CD4-positive, alpha-beta memory T cell (primary cell): ENCODE measurements around the gene MYO1D. TPM values are rescaled to one million over a fixed set of nuclear protein-coding genes. Genes with fewer than 3 reads are reported as not detected.
A peak's percentile ranks its signal among the peaks of the same experiment; 100 is the strongest.

Experiments used
- CTCF ChIA-PET: fragments of 350-600 bp; sonication (Branson Sonifier 250); formaldehyde crosslinking; loops from one replicate; lab custom pipeline; 2021; ENCODE audit warnings: inconsistent platforms; ENCODE audit not compliant: partially characterized antibody; lab: Charles Lee
- POLR2A ChIA-PET: fragments of 350-600 bp; sonication (Branson Sonifier 250); formaldehyde crosslinking; loops from one replicate; lab custom pipeline; 2021; ENCODE audit not compliant: partially characterized antibody; lab: Charles Lee
- DNase-seq, 5 donors: peaks; one replicate each; pipeline versions ENCODE4 v3.0.0 to v3.0.0-alpha.2; 2020 to 2022; ENCODE audit warnings: mixed read lengths in 1 of 5
- H3K27ac ChIP-seq: one replicate; pipeline ENCODE4 v1.7.0; 2013; ENCODE audit warnings: low read depth, low read length
- H3K27me3 ChIP-seq: 2 replicates; pipeline ENCODE4 v1.7.0; 2013; ENCODE audit warnings: mild to moderate bottlenecking, low read length, moderate library complexity; ENCODE audit not compliant: insufficient read depth
- H3K36me3 ChIP-seq: 2 replicates; pipeline ENCODE4 v1.7.0; 2013; ENCODE audit warnings: mild to moderate bottlenecking, low read length, moderate library complexity; ENCODE audit not compliant: insufficient read depth
- H3K4me1 ChIP-seq: 2 replicates; pipeline ENCODE4 v1.7.0; 2013; ENCODE audit warnings: mild to moderate bottlenecking, low read length, moderate library complexity; ENCODE audit not compliant: insufficient read depth
- H3K4me3 ChIP-seq, 2 donors: one replicate each; pipeline ENCODE4 v1.7.0; 2013; ENCODE audit warnings: low read length in 2 of 2, mild to moderate bottlenecking in 1 of 2
- H3K9me3 ChIP-seq, 2 donors: one replicate each; pipeline ENCODE4 v1.7.0; 2013; ENCODE audit warnings: low read length in 2 of 2, control low read depth in 1 of 2; ENCODE audit not compliant: control insufficient read depth in 1 of 2
- H3K27ac Mint-ChIP-seq, 7 donors: one replicate each; pipeline ENCODE4 v1.8.0; 2020 to 2021; ENCODE audit warnings: mixed read lengths in 7 of 7, mild to moderate bottlenecking in 6 of 7, inconsistent platforms in 3 of 7, moderate library complexity in 3 of 7
- H3K27me3 Mint-ChIP-seq, 2 donors: one replicate each; pipeline ENCODE4 v1.8.0; 2020 to 2021; ENCODE audit warnings: mixed read lengths in 2 of 2
- H3K36me3 Mint-ChIP-seq, 2 donors: one replicate each; pipeline ENCODE4 v1.8.0; 2020 to 2021; ENCODE audit warnings: mixed read lengths in 2 of 2, inconsistent platforms in 1 of 2, mild to moderate bottlenecking in 1 of 2
- H3K4me1 Mint-ChIP-seq, 4 donors: one replicate each; pipeline ENCODE4 v1.8.0; 2020 to 2021; ENCODE audit warnings: mixed read lengths in 4 of 4, mild to moderate bottlenecking in 1 of 4
- H3K4me3 Mint-ChIP-seq, 8 donors: one replicate each; pipeline ENCODE4 v1.8.0; 2020 to 2021; ENCODE audit warnings: mixed read lengths in 8 of 8, mild to moderate bottlenecking in 7 of 8, moderate library complexity in 6 of 8, inconsistent platforms in 3 of 8
- H3K9me3 Mint-ChIP-seq, 8 donors: one replicate each; pipeline ENCODE4 v1.8.0; 2020 to 2021; ENCODE audit warnings: mixed read lengths in 8 of 8, mild to moderate bottlenecking in 5 of 8, inconsistent platforms in 3 of 8, moderate library complexity in 1 of 8
- intact Hi-C: fragments of 100-400 bp; cut with micrococcal nuclease; formaldehyde crosslinking; loops from one replicate; pipeline ENCODE4 v1.15.1; 2023
- polyA plus RNA-seq, 2 donors: library from polyadenylated mRNA; unstranded; fragments of 300-500 nt; fragmentation: Illumina TruSeq; gene quantifications; one replicate each; pipeline ENCODE4 v1.2.3, GENCODE V29; 2021
- total RNA-seq, 2 experiments: library from RNA; stranded (reverse); gene quantifications; one replicate each; pipeline ENCODE4 v1.2.3, GENCODE V29; 2021

MYO1D gene
- total and polyA plus RNA-seq, 4 experiments from 2014 or later = 2.0 to 12.7 (median 10.5) TPM

GRCh38 chr17:32552280-32552679, 324.6 kb downstream of the MYO1D start:
- CTCF ChIA-PET = no interaction called here
- peaks cover 18 to 47% (median 31%) of the 10 kb centered on the region in 4 donors for H3K4me1 Mint-ChIP-seq
- no peaks in the 10 kb centered on the region for H3K9me3 ChIP-seq

GRCh38 chr17:32551186-32551955, 325.6 kb downstream of the MYO1D start:
- CTCF ChIA-PET = no interaction called here
- no peaks in the 10 kb centered on the region for H3K27me3 ChIP-seq
- POLR2A ChIA-PET = interaction anchor here (0.6 kb wide), 1 partner anchor 40 kb away, joined by 3 read pairs; no protein-coding TSS in a partner anchor
- H3K4me3 Mint-ChIP-seq = peak overlapping the region in 2 of 8 donors; percentile 30 to 35
- H3K36me3 Mint-ChIP-seq = no peaks in the 10 kb centered on the region
- DNase-seq = no peak
- no peaks in the 10 kb centered on the region for H3K27me3 Mint-ChIP-seq
- no peak overlapping the region for H3K4me3 ChIP-seq
- H3K9me3 ChIP-seq = no peaks in the 10 kb centered on the region
- H3K27ac ChIP-seq = no peak overlapping the region
- H3K36me3 ChIP-seq = no peaks in the 10 kb centered on the region
- H3K27ac Mint-ChIP-seq = peak overlapping the region in 3 of 7 donors; percentile 17 to 59 (median 31)
- H3K9me3 Mint-ChIP-seq = no peaks in the 10 kb centered on the region
- intact Hi-C loops = no loop called here
- H3K4me1 ChIP-seq = peaks cover 27% of the 10 kb centered on the region
- peaks cover 18 to 47% (median 31%) of the 10 kb centered on the region in 4 donors for H3K4me1 Mint-ChIP-seq

More at GRCh38 chr17:32552280-32552679, 324.6 kb downstream of the MYO1D start:
- H3K27ac Mint-ChIP-seq = no peak overlapping the region
- no peak overlapping the region for H3K27ac ChIP-seq
- H3K4me3 Mint-ChIP-seq = peak overlapping the region in 1 of 8 donors; percentile 23
- no peak overlapping the region for H3K4me3 ChIP-seq
- H3K9me3 Mint-ChIP-seq = no peaks in the 10 kb centered on the region
- no peaks in the 10 kb centered on the region for H3K27me3 Mint-ChIP-seq
- no peaks in the 10 kb centered on the region for H3K27me3 ChIP-seq
- peaks cover 27% of the 10 kb centered on the region for H3K4me1 ChIP-seq
- intact Hi-C loops = no loop called here
- H3K36me3 ChIP-seq = no peaks in the 10 kb centered on the region
- POLR2A ChIA-PET = no interaction called here
- DNase-seq = no peak
- no peaks in the 10 kb centered on the region for H3K36me3 Mint-ChIP-seq

- Mint-ChIP-seq H3K27me3 (no peaks in the 10 kb centered on the region), H3K9me3 (no peaks in the 10 kb centered on the region), H3K36me3 (no peaks in the 10 kb centered on the region), H3K4me1 (peaks cover 18 to 32% (median 26%) of the 10 kb centered on the region in 4 donors), H3K27ac (no peak overlapping the region), H3K4me3 (no peak overlapping the region)
- Histone ChIP-seq H3K9me3 (no peaks in the 10 kb centered on the region), H3K27ac (no peak overlapping the region), H3K36me3 (no peaks in the 10 kb centered on the region), H3K27me3 (no peaks in the 10 kb centered on the region), H3K4me3 (no peak overlapping the region), H3K4me1 (peaks cover 20% of the 10 kb centered on the region)
- no peak for DNase-seq
- CTCF ChIA-PET = interaction anchor here (0.6 kb wide), 1 partner anchor 13 kb away, joined by 4 read pairs; no protein-coding TSS in a partner anchor
- intact Hi-C loops = no loop called here
- POLR2A ChIA-PET = no interaction called here
Measured at GRCh38 chr17:32549559-32549958, 327.4 kb downstream of the MYO1D start.

- no peaks in the 10 kb centered on the region for H3K9me3 ChIP-seq
- H3K4me1 ChIP-seq = peaks cover 5% of the 10 kb centered on the region
- intact Hi-C loops = no loop called here
- Mint-ChIP-seq H3K9me3 (no peaks in the 10 kb centered on the region), H3K27ac (peak overlapping the region in 2 of 7 donors; percentile 7 to 67), H3K4me3 (no peak overlapping the region), H3K4me1 (peaks cover 1 to 5% (median 2%) of the 10 kb centered on the region in 4 donors), H3K27me3 (no peaks in the 10 kb centered on the region), H3K36me3 (no peaks in the 10 kb centered on the region)
- no peak for DNase-seq
- H3K4me3 ChIP-seq = no peak overlapping the region
- H3K27me3 ChIP-seq = no peaks in the 10 kb centered on the region
- CTCF ChIA-PET = interaction anchor here (0.6 to 1.1 kb wide), 2 partner anchors 23 to 62 kb away, joined by 3 read pairs; no protein-coding TSS in a partner anchor
- no peaks in the 10 kb centered on the region for H3K36me3 ChIP-seq
- H3K27ac ChIP-seq = no peak overlapping the region
- POLR2A ChIA-PET = no interaction called here
Measured at GRCh38 chr17:32546031-32546444, 330.9 kb downstream of the MYO1D start.

- H3K27me3 ChIP-seq = no peaks in the 10 kb centered on the region
- Mint-ChIP-seq H3K27ac (no peak overlapping the region), H3K9me3 (peaks cover 0 to 2% (median 0%) of the 10 kb centered on the region in 8 donors), H3K36me3 (peaks cover 0 to 8% of the 10 kb centered on the region in 2 donors), H3K27me3 (no peaks in the 10 kb centered on the region), H3K4me1 (peaks cover 0 to 2% (median 0%) of the 10 kb centered on the region in 4 donors), H3K4me3 (no peak overlapping the region)
- no peaks in the 10 kb centered on the region for H3K4me1 ChIP-seq
- intact Hi-C loops = no loop called here
- ChIA-PET CTCF (no interaction called here), POLR2A (no interaction called here)
- no peak overlapping the region for H3K27ac ChIP-seq
- H3K9me3 ChIP-seq = no peaks in the 10 kb centered on the region
- no peaks in the 10 kb centered on the region for H3K36me3 ChIP-seq
- DNase-seq = no peak
- no peak overlapping the region for H3K4me3 ChIP-seq
Measured at GRCh38 chr17:32542186-32542585, 334.7 kb downstream of the MYO1D start.

- Histone ChIP-seq H3K4me3 (no peak overlapping the region), H3K27ac (no peak overlapping the region), H3K36me3 (no peaks in the 10 kb centered on the region), H3K9me3 (no peaks in the 10 kb centered on the region), H3K4me1 (peaks cover 5% of the 10 kb centered on the region), H3K27me3 (no peaks in the 10 kb centered on the region)
- CTCF ChIA-PET = no interaction called here
- no peaks in the 10 kb centered on the region for H3K27me3 Mint-ChIP-seq
- intact Hi-C loops = no loop called here
- H3K36me3 Mint-ChIP-seq = peaks cover 0 to 8% of the 10 kb centered on the region in 2 donors
- H3K4me3 Mint-ChIP-seq = no peak overlapping the region
- POLR2A ChIA-PET = no interaction called here
- H3K9me3 Mint-ChIP-seq = peaks cover 0 to 2% (median 0%) of the 10 kb centered on the region in 8 donors
- peaks cover 0 to 7% (median 3%) of the 10 kb centered on the region in 4 donors for H3K4me1 Mint-ChIP-seq
- peak overlapping the region in 1 of 7 donors; percentile 14 for H3K27ac Mint-ChIP-seq
- DNase-seq = no peak
Measured at GRCh38 chr17:32541640-32542039, 335.3 kb downstream of the MYO1D start.
